ENCODE results near the gene CMTM1.

Gene CMTM1

DNA sequence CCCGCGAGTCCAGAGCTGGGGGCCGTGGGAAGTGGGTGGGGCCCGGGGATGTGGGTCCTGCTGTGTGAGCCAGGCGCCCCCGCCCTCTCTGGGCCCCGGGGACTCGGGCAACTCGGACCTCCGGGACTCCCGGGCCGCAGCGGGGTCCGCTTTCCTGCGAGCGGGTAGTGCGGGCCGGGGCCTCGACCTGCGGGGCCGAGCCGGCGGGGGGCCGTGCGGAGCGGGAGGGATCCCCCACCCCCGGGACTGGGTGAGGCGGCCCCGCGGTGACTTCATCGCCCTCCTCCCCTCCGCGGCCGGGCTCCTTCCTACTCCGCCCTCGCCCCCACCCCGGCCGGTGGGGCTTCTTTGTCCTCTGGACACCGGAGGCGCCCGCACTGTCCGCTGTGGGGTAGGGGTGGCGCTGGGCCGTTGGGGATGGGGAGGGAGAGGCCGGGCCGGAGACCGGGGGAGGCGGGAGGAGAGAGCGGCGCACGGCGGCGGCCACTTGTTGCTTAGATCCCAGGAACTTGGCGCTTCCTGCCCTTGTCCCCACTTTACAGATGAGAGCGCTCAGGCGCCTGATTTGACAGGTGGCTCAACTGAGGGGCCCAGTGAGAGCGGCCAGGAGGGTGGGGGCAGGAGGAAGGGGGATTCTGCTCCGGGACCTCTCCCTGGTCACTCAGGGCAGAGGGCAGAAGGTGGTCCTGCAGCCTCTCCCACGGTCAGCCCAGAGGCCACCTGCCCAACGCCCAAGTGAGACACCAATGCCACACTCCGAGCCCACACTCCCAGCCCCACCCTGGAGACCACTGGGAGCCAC, 39.1 kb downstream of the CMTM1 start:
- peaks cover 0 to 18% of the 10 kb centered on the region in 2 donors for H3K27me3 ChIP-seq
- peak overlapping the region; percentile 68 to 78 for H3K27ac ChIP-seq
- intact Hi-C loops (cut with DNase I; ENCODE audit: low total_unique reads) = loop anchor here (5.0 to 10.0 kb wide), 3 partner anchors 131 to 262 kb away; partner anchors contain the start of gene DYNC1LI2
- TF ChIP-seq, protein P1, sequence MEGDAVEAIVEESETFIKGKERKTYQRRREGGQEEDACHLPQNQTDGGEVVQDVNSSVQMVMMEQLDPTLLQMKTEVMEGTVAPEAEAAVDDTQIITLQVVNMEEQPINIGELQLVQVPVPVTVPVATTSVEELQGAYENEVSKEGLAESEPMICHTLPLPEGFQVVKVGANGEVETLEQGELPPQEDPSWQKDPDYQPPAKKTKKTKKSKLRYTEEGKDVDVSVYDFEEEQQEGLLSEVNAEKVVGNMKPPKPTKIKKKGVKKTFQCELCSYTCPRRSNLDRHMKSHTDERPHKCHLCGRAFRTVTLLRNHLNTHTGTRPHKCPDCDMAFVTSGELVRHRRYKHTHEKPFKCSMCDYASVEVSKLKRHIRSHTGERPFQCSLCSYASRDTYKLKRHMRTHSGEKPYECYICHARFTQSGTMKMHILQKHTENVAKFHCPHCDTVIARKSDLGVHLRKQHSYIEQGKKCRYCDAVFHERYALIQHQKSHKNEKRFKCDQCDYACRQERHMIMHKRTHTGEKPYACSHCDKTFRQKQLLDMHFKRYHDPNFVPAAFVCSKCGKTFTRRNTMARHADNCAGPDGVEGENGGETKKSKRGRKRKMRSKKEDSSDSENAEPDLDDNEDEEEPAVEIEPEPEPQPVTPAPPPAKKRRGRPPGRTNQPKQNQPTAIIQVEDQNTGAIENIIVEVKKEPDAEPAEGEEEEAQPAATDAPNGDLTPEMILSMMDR (IDR thresholded peaks at IDR 0.05) = no peak
- peak; percentile 40 to 79 for DNase-seq
- peak overlapping the region; percentile 56 to 65 for H3K4me3 ChIP-seq
- peaks cover 0 to 41% (median 28%) of the 10 kb centered on the region in 4 donors for H3K4me1 ChIP-seq
- H3K9me3 ChIP-seq = no peaks in the 10 kb centered on the region
- peaks cover 0 to 11% (median 9%) of the 10 kb centered on the region in 3 donors for H3K36me3 ChIP-seq

DNA sequence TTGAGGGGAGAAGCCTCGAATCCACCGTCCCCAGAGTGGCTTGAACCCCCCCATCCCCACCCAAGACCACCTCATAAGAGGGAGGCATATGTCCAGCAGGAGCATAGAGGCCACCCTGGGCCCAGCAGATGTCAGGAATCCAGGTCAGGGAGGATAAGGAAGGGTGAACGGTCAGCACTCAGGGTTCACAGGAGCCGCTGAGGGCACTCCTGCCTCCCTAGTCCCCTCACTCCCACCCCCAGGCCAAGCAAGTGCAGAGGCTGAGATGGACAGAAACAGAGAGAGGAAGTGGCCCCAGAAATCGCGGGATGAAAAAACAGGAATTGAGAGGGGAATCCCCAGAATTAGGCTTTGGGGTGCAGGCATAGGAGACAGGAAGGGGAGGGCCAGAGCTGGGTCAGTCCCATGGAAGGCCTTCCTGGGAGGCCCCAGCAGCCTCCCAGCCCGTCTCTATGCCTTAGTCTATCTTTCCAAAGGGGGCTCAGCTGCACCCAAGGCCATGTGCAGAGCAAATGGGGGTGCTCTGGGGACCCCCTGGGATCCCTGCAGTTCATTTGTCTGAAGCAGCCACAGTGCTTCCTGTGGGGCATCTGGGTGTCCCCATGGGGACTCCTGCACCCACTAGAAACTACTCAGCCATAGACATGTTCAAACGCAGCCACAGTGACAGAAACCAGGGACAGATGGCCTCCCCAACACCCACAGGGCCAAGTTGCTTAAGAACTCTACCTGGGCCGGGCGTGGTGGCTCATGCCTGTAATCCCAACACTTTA, 39.9 kb downstream of the CMTM1 start:
- no peak for DNase-seq
- Histone ChIP-seq H3K4me1 (peaks cover 0 to 41% (median 28%) of the 10 kb centered on the region in 4 donors), H3K27ac (peak overlapping the region; percentile 68 to 78), H3K27me3 (peaks cover 0 to 18% of the 10 kb centered on the region in 2 donors), H3K9me3 (no peaks in the 10 kb centered on the region), H3K4me3 (peak overlapping the region; percentile 56 to 65), H3K36me3 (peaks cover 0 to 17% (median 16%) of the 10 kb centered on the region in 3 donors)
- intact Hi-C loops (cut with DNase I; ENCODE audit: low total_unique reads) = loop anchor here (5.0 to 10.0 kb wide), 3 partner anchors 131 to 261 kb away; partner anchors contain the start of gene DYNC1LI2
- TF ChIP-seq, protein P1 (IDR thresholded peaks at IDR 0.05) = no peak

DNA sequence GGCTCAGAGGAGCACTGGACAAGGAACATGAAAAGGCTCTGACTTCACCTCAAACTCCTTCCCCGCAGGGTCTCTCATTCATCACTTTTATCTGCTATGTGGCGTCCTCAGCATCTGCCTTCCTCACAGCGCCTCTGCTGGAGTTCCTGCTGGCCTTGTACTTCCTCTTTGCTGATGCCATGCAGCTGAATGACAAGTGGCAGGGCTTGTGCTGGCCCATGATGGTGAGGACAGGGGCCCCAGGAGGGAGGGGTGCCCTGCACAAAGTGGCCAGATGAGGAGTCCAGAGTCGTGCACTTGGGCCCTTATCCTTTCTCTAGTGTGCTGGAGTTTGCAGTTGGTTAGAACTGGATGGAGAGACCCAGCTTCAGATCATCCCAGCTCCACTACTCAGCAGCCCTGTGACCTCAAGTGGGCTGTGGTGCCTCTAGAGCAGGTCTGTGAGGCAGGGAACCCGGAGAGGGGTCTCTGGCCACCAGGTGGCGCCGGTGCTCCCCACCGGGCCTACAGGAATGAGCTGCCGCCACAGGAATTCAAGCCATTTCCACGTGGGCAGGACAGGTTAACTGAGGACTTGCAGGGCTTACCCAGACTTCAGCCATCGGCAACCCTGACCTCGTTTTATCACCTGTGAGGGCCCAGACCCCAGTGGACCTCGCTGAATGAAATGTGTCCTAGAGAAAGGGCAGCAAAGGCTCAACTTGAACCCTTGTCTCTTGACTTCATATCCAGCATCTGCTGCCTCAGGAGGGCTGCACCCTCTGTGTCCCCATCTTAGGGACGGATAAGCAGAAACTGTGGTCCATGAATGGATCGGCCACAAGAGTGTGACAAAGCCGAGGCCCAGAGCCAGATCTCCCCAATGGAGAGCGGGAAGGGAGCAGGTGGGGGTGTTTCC, 42.3 kb downstream of the CMTM1 start:
- Histone ChIP-seq H3K4me3 (no peak overlapping the region), H3K9me3 (no peaks in the 10 kb centered on the region), H3K4me1 (peaks cover 0 to 41% (median 28%) of the 10 kb centered on the region in 4 donors), H3K27ac (no peak overlapping the region), H3K36me3 (peaks cover 0 to 39% (median 28%) of the 10 kb centered on the region in 3 donors), H3K27me3 (peaks cover 0 to 14% of the 10 kb centered on the region in 2 donors)
- peak; percentile 82 to 90 for DNase-seq
- intact Hi-C loops (cut with DNase I; ENCODE audit: low total_unique reads) = loop anchor here (5.0 to 10.0 kb wide), 3 partner anchors 134 to 259 kb away; partner anchors contain the start of gene DYNC1LI2
- TF ChIP-seq, protein P1 (IDR thresholded peaks at IDR 0.05) = peak; percentile 85 to 92

- Histone ChIP-seq H3K27me3 (peaks cover 0 to 14% of the 10 kb centered on the region in 2 donors), H3K4me3 (no peak overlapping the region), H3K36me3 (peaks cover 0 to 46% (median 29%) of the 10 kb centered on the region in 3 donors), H3K9me3 (no peaks in the 10 kb centered on the region), H3K4me1 (peaks cover 0 to 35% (median 25%) of the 10 kb centered on the region in 4 donors), H3K27ac (no peak overlapping the region)
- intact Hi-C loops (cut with DNase I; ENCODE audit: low total_unique reads) = loop anchor here (5.0 to 10.0 kb wide), 3 partner anchors 134 to 258 kb away; partner anchors contain the start of gene DYNC1LI2
- no peak for DNase-seq
- TF ChIP-seq, protein P1 (IDR thresholded peaks at IDR 0.05) = no peak
These were observed 42.9 kb downstream of the CMTM1 start for GRCh38 chr16:66609139-66609510.

Data from tibial artery (tissue), 4 donors.